T-helper 22 cell (primary cell): ENCODE measurements around the gene THUMPD2.

Experiments used
- DNase-seq: peaks from one replicate; pipeline ENCODE4 v3.0.0-alpha.2; 2020; ENCODE audit warnings: low read depth

THUMPD2 gene

DNA sequence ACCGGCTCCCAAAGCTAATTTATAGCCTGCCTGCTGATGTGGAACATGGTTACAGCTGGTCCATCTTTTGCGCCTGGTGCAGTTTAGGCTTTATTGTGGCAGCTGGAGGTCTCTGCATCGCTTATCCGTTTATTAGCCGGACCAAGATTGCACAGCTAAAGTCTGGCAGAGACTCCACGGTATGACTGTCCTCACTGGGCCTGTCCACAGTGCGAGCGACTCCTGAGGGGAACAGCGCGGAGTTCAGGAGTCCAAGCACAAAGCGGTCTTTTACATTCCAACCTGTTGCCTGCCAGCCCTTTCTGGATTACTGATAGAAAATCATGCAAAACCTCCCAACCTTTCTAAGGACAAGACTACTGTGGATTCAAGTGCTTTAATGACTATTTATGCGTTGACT is 62.0 kb downstream of the THUMPD2 start:
- DNase-seq = no peak

GRCh38 chr2:39715822-39716221 is 63.2 kb downstream of the THUMPD2 start:
- DNase-seq = no peak

- no peak for DNase-seq
These were observed 64.0 kb downstream of the THUMPD2 start for GRCh38 chr2:39715095-39715494.

DNA sequence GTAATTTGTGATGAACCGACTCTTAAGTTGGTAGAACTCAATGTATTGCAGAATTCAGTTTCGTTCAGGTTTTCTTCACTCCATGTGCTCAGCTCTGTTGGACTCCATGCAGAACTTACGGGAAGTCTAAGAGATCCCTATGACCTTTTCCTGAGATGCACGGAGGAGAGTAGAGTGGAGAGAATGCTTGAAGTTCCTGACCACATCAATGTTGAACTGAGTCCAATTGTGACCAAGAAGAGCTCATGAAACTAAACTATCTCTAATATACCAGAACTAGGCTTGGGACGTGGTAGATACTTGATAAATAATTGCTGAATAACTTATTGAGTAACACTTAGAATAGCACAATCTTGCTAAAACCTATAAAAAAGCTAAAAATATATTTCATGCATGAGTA is 66.1 kb downstream of the THUMPD2 start:
- DNase-seq = no peak

GRCh38 chr2:39710807-39711206 is 68.3 kb downstream of the THUMPD2 start:
- no peak for DNase-seq

- no peak for DNase-seq
These were observed 71.1 kb downstream of the THUMPD2 start for GRCh38 chr2:39708003-39708402.

DNA sequence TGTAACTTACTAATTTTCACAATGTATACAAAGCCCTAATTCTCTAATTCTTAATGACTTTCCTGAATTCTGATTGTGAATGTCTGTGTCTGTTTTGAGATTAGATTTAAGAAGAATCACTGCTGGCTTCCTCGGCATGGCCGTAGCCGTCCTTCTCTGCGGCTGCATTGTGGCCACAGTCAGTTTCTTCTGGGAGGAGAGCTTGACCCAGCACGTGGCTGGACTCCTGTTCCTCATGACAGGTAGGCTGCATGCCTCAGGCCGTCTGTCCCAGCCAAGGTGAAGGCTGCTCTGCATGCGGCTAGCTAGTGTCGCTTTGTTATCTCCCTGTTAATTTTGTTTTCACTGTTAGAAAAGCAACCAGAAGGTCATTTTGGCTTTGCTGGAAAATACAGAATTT is 72.1 kb downstream of the THUMPD2 start:
- no peak for DNase-seq

DNA sequence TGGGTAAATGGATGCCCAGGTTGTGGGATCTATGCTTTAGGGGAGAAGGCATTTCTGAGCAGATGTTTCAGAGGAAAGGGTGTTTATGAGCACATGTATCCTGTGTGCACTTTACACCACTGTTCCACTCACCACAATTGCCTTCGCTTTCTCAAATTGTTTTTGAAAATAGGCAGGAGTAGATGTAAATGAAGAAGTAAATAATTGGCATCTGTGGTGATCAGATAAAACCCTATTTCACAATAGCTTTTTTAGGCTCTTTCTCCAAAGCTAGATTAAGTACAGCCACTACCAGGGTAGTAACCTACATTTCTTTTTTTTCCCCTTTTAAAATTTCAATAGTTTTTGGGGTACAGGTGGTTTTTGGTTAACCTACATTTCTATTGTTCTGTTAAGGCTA is 72.7 kb downstream of the THUMPD2 start:
- DNase-seq = no peak

- DNase-seq = no peak
These were observed 73.4 kb downstream of the THUMPD2 start for GRCh38 chr2:39705638-39706037.

GRCh38 chr2:39704540-39704939 is 74.5 kb downstream of the THUMPD2 start:
- DNase-seq = no peak

DNA sequence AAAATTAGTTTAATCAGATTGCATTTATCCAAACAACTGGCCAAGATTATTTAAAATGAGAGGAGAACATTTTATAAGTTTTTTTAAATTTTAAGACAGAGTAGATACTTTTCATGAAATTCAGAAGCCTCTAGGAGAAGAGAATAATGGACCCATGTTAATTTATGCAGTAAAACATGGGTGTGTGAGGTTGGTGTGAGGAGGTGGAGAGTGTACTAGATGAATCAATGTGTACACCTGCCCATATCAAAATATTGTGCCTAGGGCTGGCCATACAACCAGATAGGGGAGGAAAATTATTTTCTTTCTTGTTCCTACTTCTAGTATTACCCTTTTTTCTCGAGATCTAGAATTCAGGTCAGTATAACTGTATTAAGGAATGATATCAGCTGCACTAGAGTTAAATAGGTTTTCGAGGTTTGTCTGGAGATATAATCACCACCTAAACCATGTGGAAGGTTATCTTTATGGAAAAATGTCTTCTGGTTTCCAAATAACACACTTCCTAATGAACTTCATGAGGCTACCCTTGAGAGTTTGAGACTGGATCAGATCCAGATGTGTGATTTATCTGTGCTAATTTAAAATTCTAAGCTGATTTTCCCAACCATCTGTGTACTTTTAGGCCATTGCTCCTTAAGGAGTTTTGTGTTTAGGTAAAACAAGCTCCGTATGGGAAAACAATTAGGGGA is 75.7 kb downstream of the THUMPD2 start:
- DNase-seq = no peak

DNA sequence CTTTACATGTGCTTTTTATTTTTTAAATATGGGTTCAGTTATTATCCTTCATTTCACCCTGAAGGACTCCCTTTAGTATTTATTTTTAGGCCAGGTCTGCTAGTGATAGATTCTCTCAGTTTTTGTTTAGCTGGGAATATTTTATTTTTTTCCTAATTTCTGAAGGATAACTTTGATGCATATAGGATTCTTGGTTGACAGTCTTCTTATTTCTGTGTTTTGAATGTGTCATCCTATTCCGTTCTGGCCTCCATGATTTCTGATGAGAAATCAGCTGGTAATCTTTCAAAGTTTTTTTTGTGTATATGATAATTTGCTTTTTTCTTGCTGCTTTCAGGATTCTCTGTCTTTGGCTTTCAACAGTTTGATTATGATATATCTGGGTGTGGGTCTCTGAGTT is 77.9 kb downstream of the THUMPD2 start:
- no peak for DNase-seq

DNA sequence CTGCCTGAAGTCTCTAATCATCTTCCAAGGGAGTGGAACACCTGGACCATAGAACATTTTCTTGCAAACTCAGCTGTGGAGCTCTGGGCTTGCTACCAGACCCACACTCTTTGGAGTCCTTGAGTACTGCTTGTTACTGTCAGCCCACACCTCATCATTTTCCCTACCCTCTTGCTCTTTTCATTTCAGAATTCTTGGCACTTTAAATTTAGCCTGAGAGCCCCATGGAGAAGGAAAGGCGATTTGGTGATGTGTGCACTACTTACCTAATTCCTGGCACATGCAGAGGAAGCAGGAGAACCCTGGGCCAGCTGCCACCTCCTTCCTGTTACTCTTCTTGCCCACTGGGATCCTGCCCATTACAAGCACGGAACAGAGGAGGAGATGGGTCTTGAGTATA is 81.6 kb downstream of the THUMPD2 start:
- no peak for DNase-seq

DNA sequence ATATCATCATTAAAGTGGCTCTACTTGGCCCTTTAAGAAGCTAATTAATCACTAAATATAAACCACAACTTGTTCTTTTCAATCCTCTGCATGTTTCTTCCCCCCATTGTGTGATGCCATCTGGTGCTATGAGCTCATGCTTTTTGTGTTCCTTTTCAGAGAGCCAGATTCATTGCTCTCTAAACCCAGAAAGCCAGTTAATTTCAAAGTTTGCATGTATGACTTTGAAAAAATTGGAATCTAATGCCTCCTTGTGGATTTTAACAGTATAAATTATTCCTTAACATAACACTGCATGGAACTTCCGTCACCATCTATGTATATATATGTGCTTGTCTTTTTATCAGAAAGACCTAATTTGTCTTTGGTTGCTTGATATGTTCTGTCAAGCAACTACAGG is 82.2 kb downstream of the THUMPD2 start:
- DNase-seq = no peak

GRCh38 chr2:39696101-39696553 is 82.9 kb downstream of the THUMPD2 start:
- DNase-seq = no peak

DNA sequence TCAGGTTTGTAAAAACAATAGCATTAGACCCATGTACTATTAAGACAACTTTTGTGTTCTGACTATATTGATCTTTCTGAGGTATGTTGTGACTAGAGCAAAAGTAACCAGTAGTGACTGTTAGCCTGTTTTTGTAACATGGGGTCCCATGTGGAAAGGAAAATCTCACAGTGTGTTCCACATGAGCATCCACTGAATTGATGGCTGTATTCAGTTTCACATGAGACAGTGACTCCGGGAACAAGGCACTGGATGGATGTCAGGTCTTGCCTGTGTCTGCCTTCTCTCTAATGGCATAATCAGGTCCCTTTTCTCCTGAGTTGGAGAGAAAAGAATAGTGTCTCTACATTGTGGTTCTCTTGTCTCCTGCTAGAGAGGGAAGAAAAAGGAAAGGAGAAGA is 85.8 kb downstream of the THUMPD2 start:
- DNase-seq = no peak

- DNase-seq = no peak
These were observed 89.2 kb downstream of the THUMPD2 start for GRCh38 chr2:39689876-39690275.

- DNase-seq = no peak
These were observed 89.7 kb downstream of the THUMPD2 start for GRCh38 chr2:39689272-39689841.

DNA sequence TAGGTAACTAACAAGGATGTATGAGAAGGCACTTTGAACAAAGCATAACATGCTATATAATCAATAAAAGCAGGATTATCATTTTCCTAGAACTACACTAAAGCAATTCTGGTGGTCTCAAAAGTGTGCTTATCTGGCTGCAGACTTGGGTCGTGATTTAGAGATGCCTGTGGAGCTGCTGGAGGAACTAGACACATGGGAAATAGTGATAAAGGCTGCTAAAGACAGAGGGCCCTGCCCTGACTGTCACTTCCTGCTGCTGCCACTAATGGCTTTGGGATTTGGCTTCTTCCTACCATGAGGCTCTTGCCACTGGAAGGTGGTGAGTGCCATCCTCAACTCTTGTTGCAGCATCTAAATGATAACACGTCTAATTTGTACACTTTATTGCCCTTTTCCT is 90.9 kb downstream of the THUMPD2 start:
- DNase-seq = no peak

DNA sequence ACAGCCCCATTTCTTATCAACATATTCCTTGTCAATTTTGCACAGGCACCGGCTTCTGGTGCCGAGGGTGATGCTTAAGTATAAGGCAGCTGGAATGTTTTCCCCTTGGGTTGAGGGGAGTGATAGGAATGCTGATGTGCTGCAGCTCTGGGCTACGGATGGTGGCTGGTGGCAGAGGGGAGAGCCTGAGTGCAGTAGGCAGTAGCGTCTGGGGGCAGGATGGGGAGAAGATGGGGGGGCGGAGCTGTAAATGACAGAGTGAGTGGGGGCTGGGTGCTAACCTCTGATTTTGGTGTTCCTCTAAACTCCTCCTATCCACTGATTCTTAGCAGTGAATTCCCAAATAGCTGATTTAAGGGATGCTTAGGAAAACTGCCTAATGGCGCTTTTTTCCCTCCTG is 92.6 kb downstream of the THUMPD2 start:
- no peak for DNase-seq
